Smooth muscle cell of the coronary artery (primary cell): ENCODE measurements around the gene OR52W1. TPM values are rescaled to one million over a fixed set of nuclear protein-coding genes. Genes with fewer than 3 reads are reported as not detected.

ENCODE experiments used
- total RNA-seq: library from RNA; depleted of rRNA; stranded (reverse); fragments of >200 nt; gene quantifications from 2 replicates; pipeline ENCODE4 v1.2.3, GENCODE V29; 2014; ENCODE audit warnings: low replicate concordance

Gene OR52W1
- total RNA-seq: not detected in 2 replicates

GRCh38 chr11:6199174-6199810 lies at the start of gene OR52W1:
Gene OR52W1 (plus strand): TSS chr11:6199224. CDS start chr11:6199224, 0 bp downstream.

GRCh38 chr11:6170226-6170625 lies 28.8 kb upstream of the OR52W1 start, which contains the start of gene OR52B2:
Gene OR52B2 (minus strand): TSS chr11:6170326. CDS start chr11:6170326, 0 bp downstream.

GRCh38 chr11:6205366-6205765 lies 6.3 kb downstream of the OR52W1 start, which contains the start of gene C11orf42:
Gene C11orf42 (plus strand): TSS chr11:6205557. CDS start chr11:6205616, 59 bp downstream.

GRCh38 chr11:6234387-6235107 lies 35.5 kb downstream of the OR52W1 start, which contains the start of gene FHIP1B:
Gene FHIP1B (minus strand): TSS chr11:6234636. CDS start chr11:6224516, 10,120 bp downstream.

GRCh38 chr11:6238902-6239301 lies 39.9 kb downstream of the OR52W1 start, which contains the start of gene CNGA4:
Gene CNGA4 (plus strand): TSS chr11:6239089. CDS start chr11:6239207, 118 bp downstream.

Other genes starting within 250 kb of the OR52W1 start
- gene OR56A5, start 230.7 kb upstream of the OR52W1 start, total RNA-seq: not detected in 2 replicates
- gene OR52L1, start 212.2 kb upstream of the OR52W1 start, total RNA-seq: not detected in 2 replicates
- not detected in 2 replicates for gene OR56A4, start 192.3 kb upstream of the OR52W1 start, total RNA-seq
- gene OR56A1, start 168.5 kb upstream of the OR52W1 start, total RNA-seq: not detected in 2 replicates
- not detected in 2 replicates for gene OR56B4, start 91.5 kb upstream of the OR52W1 start, total RNA-seq
- gene OR52B2, start 28.9 kb upstream of the OR52W1 start, total RNA-seq: not detected in 2 replicates
- not detected in 2 replicates for gene C11orf42, start 6.3 kb downstream of the OR52W1 start, total RNA-seq
- 5.7 and 7.4 TPM in 2 replicates for gene FHIP1B, start 35.4 kb downstream of the OR52W1 start, total RNA-seq
- under 0.01 and 0.47 TPM in 2 replicates for gene CNGA4, start 39.9 kb downstream of the OR52W1 start, total RNA-seq
- gene CCKBR, start 60.6 kb downstream of the OR52W1 start, total RNA-seq: not detected in 2 replicates
- 51.8 and 199 TPM in 2 replicates for gene CAVIN3, start 121.3 kb downstream of the OR52W1 start, total RNA-seq
- gene SMPD1, start 191.2 kb downstream of the OR52W1 start, total RNA-seq: 19.2 and 28.4 TPM in 2 replicates
- gene APBB1, start 219.9 kb downstream of the OR52W1 start, total RNA-seq: 46.8 and 53.8 TPM in 2 replicates
- gene HPX, start 241.8 kb downstream of the OR52W1 start, total RNA-seq: 0.12 and 0.45 TPM in 2 replicates